SK-N-MC (cell line): ENCODE data around the gene XXYLT1.

Experiments
- DNase-seq: peaks from one replicate; pipeline ENCODE4 v3.0.0-alpha.2; 2011; ENCODE audit warnings: low read depth, low spot score
- H3K27ac ChIP-seq: fragments of 200-600 bp; sonication (generic); 2 replicates; pipeline ENCODE4 v1.5.1; 2016; ENCODE audit warnings: mixed run types
- H3K36me3 ChIP-seq: fragments of 200-600 bp; sonication (generic); 2 replicates; pipeline ENCODE4 v1.6.1; 2017; ENCODE audit warnings: antibody characterized with exemption, low read length, mixed read lengths; ENCODE audit not compliant: insufficient read depth
- H3K4me3 ChIP-seq: fragments of 200-600 bp; sonication (generic); 2 replicates; pipeline ENCODE4 v1.5.1; 2016
- H3K9ac ChIP-seq: fragments of 200-600 bp; sonication (generic); 2 replicates; pipeline ENCODE4 v1.8.0; 2017; ENCODE audit warnings: mixed run types, mixed read lengths; ENCODE audit not compliant: insufficient read length
- H3K9me3 ChIP-seq: fragments of 200-600 bp; sonication (generic); 2 replicates; pipeline ENCODE4 v1.6.1; 2017; ENCODE audit warnings: low read depth, mild to moderate bottlenecking, antibody characterized with exemption, low read length, moderate library complexity, mixed read lengths
- EZH2 ChIP-seq: fragments of 200-600 bp; sonication (generic); IDR thresholded peaks from one replicate; pipeline ENCODE4 v1.6.1; 2017; ENCODE audit warnings: antibody characterized with exemption
- FOXP2 ChIP-seq: optimal IDR thresholded peaks from 2 replicates; pipeline ENCODE3; 2011; ENCODE audit warnings: mild to moderate bottlenecking, moderate library complexity; ENCODE audit not compliant: insufficient read depth; ENCODE audit errors: extremely low read length, control extremely low read depth
- POLR2AphosphoS5 ChIP-seq: IDR thresholded peaks from 2 replicates; pipeline ENCODE4 v1.6.1; 2012; ENCODE audit warnings: mild to moderate bottlenecking, low read depth, low read length, borderline replicate concordance

The XXYLT1 gene

DNA sequence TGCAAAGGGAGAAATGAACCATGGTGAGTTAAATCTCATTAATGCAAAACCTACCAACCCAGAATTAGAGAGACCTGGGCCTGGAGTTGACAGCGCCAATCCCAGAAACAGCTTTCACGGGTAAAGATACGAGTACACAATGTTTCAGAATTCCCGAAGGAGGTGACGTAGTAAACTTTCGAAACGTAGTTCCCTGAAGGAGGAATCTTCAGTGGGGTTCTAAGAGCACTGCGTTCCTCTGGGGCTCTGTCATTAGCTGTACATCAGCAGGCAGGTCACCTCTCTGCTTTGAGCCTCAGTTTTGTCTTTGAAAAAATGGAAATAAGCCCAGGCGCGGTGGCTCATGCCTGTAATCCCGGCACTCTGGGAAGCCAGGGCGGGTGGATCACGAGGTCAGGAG, 152.3 kb downstream of the XXYLT1 start:
- Histone ChIP-seq H3K36me3 (no peaks in the 10 kb centered on the region), H3K9ac (no peak overlapping the region), H3K9me3 (no peaks in the 10 kb centered on the region), H3K27ac (no peak overlapping the region), H3K4me3 (no peak overlapping the region)
- DNase-seq = no peak
- no peak for TF ChIP-seq POLR2AphosphoS5
- TF ChIP-seq EZH2 = no peak
- no peak for TF ChIP-seq FOXP2

DNA sequence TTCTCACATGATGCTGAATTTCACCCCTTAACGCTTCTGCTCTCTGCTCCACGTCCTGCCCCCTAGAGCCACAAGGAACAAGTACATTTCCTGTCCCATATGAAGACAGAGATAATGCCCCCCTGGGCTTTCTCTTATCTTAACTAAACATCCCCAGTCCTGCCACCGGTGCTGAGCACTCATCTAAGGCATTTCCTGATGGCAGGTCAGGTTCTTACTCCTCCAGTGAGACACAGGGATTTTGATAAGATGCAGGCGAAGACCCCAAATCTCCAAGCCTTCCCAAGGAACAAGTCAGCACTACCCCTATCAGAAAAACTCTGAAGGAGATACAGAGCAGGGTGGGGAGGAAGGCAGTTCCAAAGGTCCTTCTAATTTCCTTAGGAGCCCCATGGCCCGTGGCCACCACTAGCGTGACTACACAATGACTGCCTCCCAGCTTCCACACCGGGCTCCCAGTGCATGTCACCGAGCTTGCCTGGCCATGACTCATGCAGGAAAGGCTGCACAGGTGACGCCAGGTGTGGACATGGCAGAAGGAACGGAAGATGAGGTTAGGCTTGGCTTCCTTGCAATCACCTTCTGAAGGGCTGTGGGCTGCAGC, 152.9 kb downstream of the XXYLT1 start:
- H3K27ac ChIP-seq = no peak overlapping the region
- no peaks in the 10 kb centered on the region for H3K9me3 ChIP-seq
- no peak overlapping the region for H3K9ac ChIP-seq
- DNase-seq = no peak
- H3K4me3 ChIP-seq = no peak overlapping the region
- TF ChIP-seq EZH2 (no peak), POLR2AphosphoS5 (no peak), FOXP2 (no peak)
- H3K36me3 ChIP-seq = no peaks in the 10 kb centered on the region

DNA sequence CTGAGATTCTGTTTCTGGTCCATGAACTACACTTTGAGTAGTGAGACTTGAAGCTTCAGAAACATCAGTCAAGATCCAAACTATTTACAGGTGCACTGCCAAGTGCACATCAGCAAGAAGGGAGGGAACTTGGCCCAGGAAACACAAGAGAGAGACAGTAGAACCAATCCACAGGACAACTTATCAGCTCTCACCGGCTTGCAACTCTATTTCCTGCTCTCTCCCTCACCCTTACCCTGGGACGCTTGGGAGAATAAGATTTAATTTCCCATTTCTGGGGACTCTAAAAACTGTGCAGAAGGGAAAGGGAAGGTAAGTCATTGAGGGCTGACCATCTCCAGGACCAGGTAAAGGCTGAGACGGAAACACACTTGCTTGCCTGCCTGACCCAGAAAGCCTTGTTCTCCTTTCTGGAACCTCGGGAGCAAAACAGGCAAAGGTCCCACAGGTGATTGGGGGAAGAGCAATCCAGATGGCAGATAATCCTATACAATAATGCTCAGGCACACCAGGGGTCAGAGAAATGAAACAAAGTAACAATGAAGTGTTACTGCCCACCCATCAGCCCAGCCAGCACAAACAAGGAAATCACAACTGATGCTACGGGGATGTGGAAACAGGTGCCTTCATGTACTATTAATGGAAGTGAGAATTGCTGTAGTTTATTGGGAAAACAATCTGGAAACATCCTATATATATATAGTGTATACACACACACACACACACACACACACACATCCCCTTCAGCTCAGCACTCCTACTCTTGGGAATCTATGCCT, 154.4 kb downstream of the XXYLT1 start:
- TF ChIP-seq FOXP2 = no peak
- TF ChIP-seq POLR2AphosphoS5 = no peak
- no peak for TF ChIP-seq EZH2
- no peak overlapping the region for H3K27ac ChIP-seq
- DNase-seq = no peak
- H3K4me3 ChIP-seq = no peak overlapping the region
- H3K9me3 ChIP-seq = no peaks in the 10 kb centered on the region
- H3K36me3 ChIP-seq = no peaks in the 10 kb centered on the region
- H3K9ac ChIP-seq = no peak overlapping the region

DNA sequence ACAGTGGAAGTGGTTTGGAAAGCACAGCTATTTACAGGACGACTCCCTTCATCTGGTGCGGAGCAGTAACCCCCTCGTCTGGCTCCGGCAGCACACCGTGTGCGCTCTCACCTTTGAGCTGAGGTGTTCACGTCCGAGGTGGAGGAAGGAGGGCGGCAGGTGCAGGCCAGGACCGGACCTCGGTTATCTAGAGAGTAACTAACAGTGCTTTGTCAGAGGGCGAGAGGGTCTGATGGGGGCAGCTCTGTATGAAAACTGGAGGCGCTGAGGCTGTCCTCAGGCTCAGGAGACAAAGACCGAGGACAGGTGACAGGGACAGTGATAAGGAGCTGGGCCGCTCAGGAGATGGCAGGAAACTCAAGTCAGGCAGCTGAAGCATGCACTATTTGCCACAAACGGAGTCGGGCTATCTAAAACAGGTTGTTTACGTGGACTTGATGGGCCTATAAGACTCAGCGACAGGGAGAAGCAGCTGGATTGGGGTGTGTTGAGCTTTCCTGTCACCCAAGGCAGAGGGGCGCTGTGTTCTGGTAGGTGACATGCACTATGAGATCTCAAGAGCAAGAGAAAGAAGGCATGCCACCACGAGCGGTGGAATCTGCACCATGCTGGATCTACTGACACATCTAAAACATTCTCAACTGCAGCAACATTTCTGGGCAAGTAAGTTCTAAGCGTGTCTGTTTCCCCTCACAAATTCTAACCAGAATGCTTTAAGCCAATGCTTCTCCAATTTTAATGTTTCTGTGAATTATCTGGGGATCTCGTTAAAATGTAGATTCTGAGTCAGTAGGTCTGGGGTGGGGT, 155.2 kb downstream of the XXYLT1 start:
- Histone ChIP-seq H3K36me3 (no peaks in the 10 kb centered on the region), H3K4me3 (no peak overlapping the region), H3K27ac (no peak overlapping the region), H3K9me3 (no peaks in the 10 kb centered on the region), H3K9ac (no peak overlapping the region)
- TF ChIP-seq EZH2 (no peak), FOXP2 (no peak), POLR2AphosphoS5 (no peak)
- no peak for DNase-seq

DNA sequence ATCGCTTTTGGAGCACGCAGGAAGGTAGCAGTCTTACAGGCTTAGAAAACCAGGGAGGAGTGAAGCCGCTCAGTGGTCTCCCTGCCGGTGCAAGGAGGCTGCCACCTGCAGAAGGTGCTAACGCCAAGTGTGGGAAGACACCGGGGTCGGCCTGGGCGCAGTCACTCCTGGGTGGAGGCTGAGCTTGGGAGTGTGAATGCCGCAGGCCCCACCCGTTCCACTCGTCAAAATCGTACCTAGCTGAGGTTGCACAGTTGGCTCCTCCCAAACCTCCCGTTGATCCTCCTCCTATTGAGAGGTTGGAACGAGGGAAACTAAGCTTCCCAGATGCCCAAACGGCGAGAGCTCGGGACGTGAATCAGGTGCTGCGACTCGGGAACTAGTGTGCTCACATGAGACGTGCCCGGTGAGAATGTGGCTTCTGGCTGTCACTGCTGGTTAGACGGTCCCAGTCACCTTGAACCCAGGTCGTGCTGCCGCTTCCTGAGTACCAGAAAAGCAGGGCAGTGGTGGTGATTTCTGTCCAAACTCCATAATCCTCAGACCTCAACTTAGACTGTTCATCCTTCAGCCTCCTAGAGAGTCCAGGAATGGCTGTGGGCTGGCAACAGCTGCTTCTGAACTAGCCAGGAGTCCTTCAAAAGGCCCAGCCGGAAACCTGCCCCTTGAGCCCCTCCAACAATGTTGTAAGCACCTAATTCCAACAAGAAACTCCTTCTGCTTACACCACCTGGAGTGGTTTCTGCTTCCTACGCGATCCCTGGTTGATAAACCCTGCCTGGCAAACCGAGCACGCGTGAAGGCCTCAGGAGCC, 156.0 kb downstream of the XXYLT1 start:
- TF ChIP-seq EZH2 (no peak), POLR2AphosphoS5 (no peak), FOXP2 (no peak)
- Histone ChIP-seq H3K4me3 (no peak overlapping the region), H3K9me3 (no peaks in the 10 kb centered on the region), H3K36me3 (no peaks in the 10 kb centered on the region), H3K27ac (no peak overlapping the region), H3K9ac (no peak overlapping the region)
- DNase-seq = no peak

DNA sequence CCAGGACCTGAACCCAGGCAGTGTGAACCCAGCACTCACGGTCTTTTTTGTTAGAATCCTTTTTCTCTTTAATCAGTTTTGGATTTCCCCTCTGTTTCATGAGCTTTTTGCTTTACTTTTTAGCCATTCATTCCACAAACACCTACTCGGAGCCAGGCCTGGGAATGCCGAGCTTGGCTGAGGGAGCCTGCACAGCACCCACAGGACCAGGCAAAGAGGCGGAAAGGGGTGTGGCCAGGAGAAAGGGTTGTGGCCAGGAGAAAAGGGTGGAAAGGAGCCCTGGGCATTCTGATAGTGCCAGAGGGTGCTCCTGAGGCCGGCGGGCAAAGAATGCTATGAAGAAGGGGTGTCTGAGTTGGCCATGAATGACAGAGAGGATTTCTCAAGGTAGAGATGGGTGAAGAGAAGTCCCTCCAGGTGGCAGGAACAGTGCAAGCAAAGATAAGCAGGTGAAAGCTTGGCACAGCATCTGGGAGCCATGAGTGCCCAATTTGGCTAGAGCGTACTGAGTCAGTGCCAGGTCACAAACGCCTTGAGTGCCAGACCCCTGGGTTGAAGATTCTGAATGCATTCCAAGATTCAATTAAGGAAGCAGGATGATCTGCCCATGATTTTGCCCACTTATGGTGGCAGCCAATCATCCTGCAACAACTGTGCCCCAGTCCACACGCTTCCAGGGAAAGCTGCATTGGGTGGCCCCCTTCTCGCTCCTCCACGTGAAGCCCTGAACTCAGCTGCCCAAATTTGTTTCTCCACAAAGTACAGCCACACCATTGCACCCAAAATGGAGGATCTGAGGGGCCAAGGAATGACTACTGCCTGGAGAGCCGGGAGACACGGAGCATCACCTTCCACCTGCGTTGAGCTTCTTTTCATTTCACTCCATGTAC, 157.2 kb downstream of the XXYLT1 start:
- H3K4me3 ChIP-seq = no peak overlapping the region
- no peak for DNase-seq
- no peaks in the 10 kb centered on the region for H3K36me3 ChIP-seq
- no peak overlapping the region for H3K27ac ChIP-seq
- H3K9me3 ChIP-seq = no peaks in the 10 kb centered on the region
- H3K9ac ChIP-seq = no peak overlapping the region
- TF ChIP-seq EZH2 = no peak
- TF ChIP-seq FOXP2 = no peak

DNA sequence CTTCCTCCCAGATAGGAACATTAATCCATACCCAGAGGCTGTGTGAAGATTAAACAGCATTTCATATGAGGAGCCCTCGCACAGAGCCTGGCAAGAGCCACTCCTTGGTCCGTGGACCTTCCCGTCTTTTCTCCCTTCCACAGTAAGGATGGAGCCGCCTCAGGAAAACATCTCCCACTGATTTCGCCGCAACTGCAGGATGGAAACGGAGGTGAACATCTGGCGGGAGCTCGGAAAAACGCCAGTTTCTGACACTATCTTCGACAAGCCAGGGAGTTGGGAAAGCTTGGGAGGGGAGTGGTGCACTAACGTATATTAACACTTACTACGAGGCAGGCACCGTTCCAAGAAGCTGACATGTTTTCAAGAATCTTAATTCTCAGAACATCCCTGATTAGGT, 157.9 kb downstream of the XXYLT1 start:
- no peaks in the 10 kb centered on the region for H3K36me3 ChIP-seq
- no peak overlapping the region for H3K4me3 ChIP-seq
- H3K9me3 ChIP-seq = no peaks in the 10 kb centered on the region
- TF ChIP-seq POLR2AphosphoS5 = no peak
- TF ChIP-seq EZH2 = no peak
- no peak for TF ChIP-seq FOXP2
- no peak overlapping the region for H3K9ac ChIP-seq
- no peak overlapping the region for H3K27ac ChIP-seq
- DNase-seq = no peak
